GF-D8 (cell line): ENCODE data around the gene PTK6.
A peak's percentile ranks its signal among the peaks of the same experiment; 100 is the strongest.

Experiments
- DNase-seq: peaks from one replicate; lab custom pipeline; 2025; lab: John Stamatoyannopoulos, UW

PTK6 gene

GRCh38 chr20:63557481-63557891 is 20.3 kb upstream of the PTK6 start:
- no peak for DNase-seq

GRCh38 chr20:63556873-63557478 is 19.8 kb upstream of the PTK6 start:
- no peak for DNase-seq

DNA sequence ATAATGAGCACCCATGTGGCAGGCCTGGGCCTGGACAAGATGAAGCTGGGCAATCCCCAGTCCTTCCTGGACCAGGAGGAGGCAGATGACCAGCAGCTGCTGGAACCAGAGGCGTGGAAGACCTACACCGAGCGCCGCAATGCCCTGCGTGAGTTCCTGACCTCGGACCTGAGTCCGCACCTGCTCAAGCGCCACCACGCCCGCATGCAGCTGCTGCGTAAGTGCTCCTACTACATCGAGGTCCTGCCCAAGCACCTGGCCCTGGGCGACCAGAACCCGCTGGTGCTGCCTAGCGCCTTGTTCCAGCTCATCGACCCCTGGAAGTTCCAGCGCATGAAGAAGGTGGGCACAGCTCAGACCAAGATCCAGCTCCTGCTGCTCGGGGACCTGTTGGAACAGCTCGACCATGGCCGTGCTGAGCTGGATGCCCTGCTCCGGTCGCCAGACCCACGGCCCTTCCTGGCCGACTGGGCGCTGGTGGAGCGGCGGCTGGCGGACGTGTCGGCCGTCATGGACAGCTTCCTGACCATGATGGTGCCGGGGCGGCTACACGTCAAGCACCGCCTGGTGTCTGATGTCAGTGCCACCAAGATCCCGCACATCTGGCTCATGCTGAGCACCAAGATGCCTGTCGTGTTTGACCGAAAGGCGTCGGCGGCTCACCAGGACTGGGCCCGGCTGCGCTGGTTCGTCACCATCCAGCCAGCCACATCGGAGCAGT is 18.6 kb upstream of the PTK6 start:
- no peak for DNase-seq

DNA sequence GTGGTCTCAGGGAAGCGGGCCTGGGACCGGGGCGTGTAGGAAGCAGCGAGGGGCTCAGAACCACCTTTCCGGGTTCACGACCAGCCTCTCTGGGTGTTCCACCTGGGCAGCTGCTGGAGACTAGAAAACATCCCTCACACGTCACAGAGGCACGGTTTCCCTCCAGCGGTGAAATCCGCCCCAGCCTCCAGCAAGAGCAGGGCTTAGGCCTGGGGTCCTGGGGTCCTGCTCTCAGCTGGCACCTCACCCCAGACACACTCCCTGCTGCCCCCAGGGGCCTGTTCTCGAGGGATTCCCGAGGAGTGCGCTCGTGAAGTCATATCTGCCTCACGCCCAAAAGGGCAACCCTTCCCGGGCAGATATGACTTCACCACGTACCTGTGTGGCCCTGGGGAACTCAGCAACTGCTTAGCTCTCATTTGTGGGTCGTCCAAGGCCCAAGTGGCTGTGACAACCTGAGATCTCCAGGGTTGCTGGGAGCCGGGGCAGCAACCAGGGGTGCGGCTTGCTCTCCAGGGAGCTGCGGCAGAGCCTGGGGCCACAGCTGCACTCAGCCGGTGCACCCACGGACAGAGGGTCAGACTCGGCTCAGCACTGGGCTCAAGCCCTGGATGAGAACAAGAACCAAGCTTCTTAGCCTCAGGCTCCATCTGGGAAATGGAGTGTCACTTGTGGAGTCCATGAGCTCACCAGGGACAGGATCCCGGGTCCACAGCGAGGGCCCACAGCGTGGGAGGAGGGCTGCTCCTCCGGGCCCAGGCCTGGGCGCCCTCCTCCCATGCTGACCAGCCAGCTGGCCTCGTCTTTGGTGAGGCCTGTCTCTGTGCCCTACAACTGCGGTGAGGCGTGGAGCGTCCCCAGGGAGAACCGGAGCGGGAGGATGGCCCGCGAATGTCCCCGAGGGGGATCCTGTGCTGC is 17.4 kb upstream of the PTK6 start:
- no peak for DNase-seq

DNA sequence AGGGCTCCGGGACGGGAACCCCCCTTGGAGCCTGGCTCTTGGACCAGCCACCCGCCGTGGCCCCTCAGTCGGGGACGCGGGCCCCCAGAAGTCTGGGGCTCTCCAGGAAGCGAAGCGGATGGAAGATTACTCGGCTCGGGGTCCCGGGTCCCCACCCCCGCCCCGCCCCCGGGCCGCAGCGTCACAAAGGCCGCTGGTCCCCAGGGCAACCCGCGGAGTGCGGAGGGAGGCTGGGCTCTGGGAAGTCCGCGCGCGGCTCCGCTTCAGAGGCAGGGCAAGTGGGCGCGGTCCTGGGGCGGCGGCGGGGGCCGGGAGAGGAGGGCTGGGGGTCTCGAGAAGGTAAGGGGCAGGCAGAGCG is 16.7 kb upstream of the PTK6 start, which contains the start of gene FNDC11:
Gene FNDC11, plus strand, starts transcription at position 227 of the 358 bp plus-strand sequence. CDS start 1,505 bp downstream, outside the sequence.
- no peak for DNase-seq

- no peak for DNase-seq
Measured at GRCh38 chr20:63553251-63553932, 16.2 kb upstream of the PTK6 start.

DNA sequence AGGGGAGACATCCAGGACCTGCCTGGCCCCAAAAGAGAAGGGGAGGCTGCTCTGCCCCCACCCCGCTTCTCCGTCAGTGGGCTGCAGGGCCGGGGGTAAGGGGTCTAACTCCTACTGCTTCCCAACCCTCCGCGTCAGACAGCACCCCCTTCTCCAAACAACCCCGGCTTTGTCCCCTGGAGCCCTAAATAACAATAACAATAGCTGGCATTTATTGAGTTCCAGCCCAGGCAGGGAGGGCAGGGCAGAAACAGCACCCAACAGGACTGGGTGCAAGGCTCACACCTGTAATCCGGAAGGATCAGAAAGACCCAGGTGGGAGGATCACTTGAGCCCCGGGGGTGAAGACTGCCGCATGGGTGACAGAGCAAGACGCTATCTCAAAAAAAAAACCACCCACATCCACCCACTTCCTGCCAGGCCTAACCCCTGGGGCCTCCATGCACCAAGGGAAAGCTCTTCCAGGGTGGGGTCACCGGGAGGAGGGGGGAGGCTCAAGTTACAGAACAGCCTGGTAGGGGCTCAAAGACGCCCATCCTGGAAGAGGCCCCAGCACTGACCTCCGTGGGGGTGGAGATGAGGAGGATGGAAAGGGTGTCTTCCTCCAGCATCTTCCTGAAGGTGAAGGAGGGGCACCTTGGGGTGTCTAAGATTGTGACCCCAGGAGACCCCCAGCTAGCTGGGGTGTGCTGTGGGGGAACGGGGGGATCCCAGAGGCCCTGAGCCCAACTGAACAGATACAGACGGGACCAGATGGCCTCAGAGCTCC is 15.5 kb upstream of the PTK6 start:
- peak; percentile 36 for DNase-seq

- DNase-seq: no peak
Measured at GRCh38 chr20:63551068-63551467, 13.9 kb upstream of the PTK6 start.

GRCh38 chr20:63549679-63550282 is 12.6 kb upstream of the PTK6 start:
- DNase-seq: no peak

GRCh38 chr20:63549019-63549418 is 11.8 kb upstream of the PTK6 start:
- no peak for DNase-seq

- no peak for DNase-seq
Measured at GRCh38 chr20:63548542-63548941, 11.4 kb upstream of the PTK6 start.

DNA sequence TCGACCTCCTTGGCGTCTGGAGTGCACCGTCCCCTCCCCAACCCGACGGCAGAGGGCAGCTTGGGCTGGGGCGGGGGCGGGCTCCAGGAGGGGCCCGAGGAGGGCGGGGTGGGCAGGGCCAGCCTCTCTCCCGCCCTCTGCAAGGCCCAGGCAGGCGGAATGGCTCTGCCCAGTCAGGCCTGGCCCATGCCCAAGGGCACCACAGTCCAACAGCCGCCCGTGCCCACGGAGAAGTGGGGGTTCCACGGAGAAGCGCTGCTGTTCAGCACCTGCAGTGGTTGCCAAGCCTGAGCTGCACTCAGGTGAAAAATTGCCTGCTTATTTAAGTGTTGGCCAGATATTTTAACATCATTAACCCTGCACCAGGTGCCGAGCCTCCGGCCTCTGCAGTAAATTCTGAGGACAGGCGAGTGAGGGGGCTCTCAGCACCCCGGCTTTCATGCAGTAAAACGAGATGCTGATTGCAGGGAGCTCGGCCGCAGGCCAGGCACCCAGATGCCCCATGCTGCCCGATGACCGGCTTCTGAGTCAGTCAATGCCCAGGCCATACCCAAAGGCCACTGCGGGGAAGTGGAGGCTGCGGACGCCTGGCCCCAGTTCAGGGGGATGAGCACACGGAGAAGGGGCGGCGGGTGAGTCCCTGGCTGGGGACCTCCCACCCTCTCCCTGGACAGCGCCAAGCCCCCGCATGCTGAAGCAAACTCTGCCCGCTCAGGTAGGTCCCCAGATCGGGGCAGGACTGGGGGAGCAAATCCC is 10.7 kb upstream of the PTK6 start, which contains the start of gene SRMS:
Gene SRMS, minus strand, starts transcription at position 25 of the 756 bp plus-strand sequence. CDS start 286 bp downstream, outside the sequence.
- DNase-seq: no peak

DNA sequence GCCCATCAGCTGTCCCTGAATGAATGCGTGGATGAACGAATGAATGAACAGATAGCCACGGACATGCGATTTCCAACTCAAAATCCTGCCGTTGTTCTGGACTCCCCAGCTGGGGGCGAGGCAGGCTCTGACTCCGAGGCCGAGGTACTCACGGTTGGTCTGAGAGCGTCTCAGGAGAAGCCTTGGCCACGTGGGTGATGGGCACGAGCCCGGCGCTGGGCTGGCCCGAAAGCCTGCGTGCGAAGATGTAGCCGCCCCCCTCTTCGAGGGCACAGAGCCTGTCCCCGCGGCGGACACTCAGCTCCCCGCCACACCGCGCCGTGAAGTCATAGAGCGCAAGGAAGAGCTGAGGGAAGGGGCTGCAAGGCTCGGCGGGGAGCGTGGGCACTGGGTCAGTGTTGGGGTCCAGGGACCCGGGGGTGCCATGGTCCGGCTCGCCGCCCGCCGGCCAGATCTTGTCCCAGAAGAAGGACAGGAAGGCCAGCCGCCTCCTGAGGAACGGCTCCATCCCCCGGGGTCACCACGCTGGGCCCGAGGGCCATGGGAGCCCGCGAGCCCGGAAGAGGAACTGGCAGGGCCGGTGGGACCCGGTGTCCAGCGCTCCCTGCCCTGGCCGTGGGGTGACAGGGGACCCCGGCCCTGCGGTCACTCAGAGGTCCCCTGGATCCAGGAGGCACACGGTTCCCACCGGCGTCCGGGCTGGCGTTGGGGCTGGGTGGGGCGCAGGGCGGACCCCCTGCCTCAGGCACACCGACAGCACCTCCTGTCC is 10.0 kb upstream of the PTK6 start:
- no peak for DNase-seq

DNA sequence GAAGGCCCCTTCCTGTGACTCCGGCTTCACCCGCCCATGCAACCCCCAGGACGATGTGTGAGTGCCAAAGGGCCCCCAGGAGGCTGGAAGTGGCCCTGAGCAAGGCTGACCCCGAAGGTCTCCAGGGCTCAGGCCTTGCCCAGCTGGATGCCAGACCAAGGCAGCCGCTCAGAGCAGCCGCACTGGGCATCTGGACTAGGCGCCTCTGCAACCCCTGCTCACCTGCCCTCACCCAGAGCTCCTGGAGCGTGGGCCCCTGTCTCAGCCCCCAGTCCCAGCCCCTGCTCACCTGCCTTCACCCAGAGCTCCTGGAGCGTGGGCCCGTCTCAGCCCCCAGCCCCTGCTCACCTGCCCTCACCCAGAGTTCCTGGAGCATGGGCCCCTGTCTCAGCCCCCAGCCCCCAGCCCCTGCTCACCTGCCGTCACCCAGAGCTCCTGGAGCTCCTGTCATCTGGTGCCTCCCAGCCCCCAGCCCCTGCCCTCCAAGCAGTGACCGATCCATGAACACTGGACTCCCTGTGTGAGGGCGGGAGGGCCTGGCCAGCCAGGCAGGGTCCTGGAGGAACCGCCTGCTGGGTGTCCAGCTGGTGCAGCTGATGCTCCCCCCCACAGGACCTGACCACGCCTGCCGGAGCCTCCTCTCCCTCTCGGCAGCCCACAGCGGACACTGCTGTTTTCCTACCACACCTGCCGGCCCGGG is 9.2 kb upstream of the PTK6 start:
- DNase-seq: no peak

GRCh38 chr20:63545814-63546213 is 8.6 kb upstream of the PTK6 start:
- no peak for DNase-seq

- no peak for DNase-seq
Measured at GRCh38 chr20:63544958-63545516, 7.9 kb upstream of the PTK6 start.

GRCh38 chr20:63544241-63544957 is 7.2 kb upstream of the PTK6 start:
- no peak for DNase-seq

DNA sequence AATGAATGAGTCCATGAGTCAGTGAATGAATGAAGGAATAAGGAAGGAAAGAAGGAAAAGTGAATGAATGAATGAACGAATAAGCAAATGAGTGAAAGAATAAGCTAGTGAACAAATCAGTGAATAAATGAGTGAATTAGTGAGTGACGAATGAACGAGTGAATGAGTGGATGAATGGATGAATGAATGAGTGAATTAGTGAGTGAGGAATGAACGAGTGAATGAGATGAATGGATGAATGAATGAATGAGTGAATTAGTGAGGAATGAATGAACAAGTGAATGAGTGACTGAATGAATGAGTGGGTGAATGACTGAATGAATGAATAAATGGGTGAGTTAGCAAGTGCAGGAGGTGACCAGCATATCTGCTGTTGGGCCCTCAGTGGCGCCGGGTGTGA is 6.6 kb upstream of the PTK6 start:
- DNase-seq: no peak
